KMS-11 (cell line): ENCODE results near the gene TSHZ1.

ENCODE experiments used
- H2AFZ ChIP-seq: fragments of 200-600 bp; sonication (generic); 2 replicates; pipeline ENCODE4 v1.6.1; 2016; ENCODE audit warnings: antibody characterized with exemption, mixed run types, low read depth
- H3K27ac ChIP-seq: fragments of 200-600 bp; sonication (generic); 2 replicates; pipeline ENCODE4 v1.6.1; 2016; ENCODE audit warnings: mild to moderate bottlenecking, mixed run types
- H3K27me3 ChIP-seq: fragments of 200-600 bp; sonication (generic); 2 replicates; pipeline ENCODE4 v1.6.1; 2017; ENCODE audit warnings: mild to moderate bottlenecking, low read depth, mixed run types, moderate library complexity; ENCODE audit not compliant: insufficient read depth
- H3K36me3 ChIP-seq: fragments of 200-600 bp; sonication (generic); 2 replicates; pipeline ENCODE4 v1.6.1; 2017; ENCODE audit warnings: mild to moderate bottlenecking, mixed run types; ENCODE audit not compliant: insufficient read depth
- H3K4me1 ChIP-seq: fragments of 200-600 bp; sonication (generic); 2 replicates; pipeline ENCODE4 v1.6.1; 2016; ENCODE audit warnings: mild to moderate bottlenecking, low read depth, mixed run types; ENCODE audit not compliant: poor library complexity, severe bottlenecking
- H3K4me2 ChIP-seq: fragments of 200-600 bp; sonication (generic); 2 replicates; pipeline ENCODE4 v1.7.0; 2016; ENCODE audit warnings: mild to moderate bottlenecking, mixed run types
- H3K4me3 ChIP-seq: fragments of 200-600 bp; sonication (generic); IDR thresholded peaks from 2 replicates; pipeline ENCODE4 v1.6.1; 2017; ENCODE audit warnings: low read depth, low read length, mixed read lengths; ENCODE audit not compliant: insufficient read depth
- H3K79me2 ChIP-seq: fragments of 200-600 bp; sonication (generic); 2 replicates; pipeline ENCODE4 v1.6.1; 2016; ENCODE audit warnings: low read depth, mixed run types; ENCODE audit not compliant: insufficient read depth
- H3K9ac ChIP-seq: fragments of 200-600 bp; sonication (generic); 2 replicates; pipeline ENCODE4 v1.6.1; 2016; ENCODE audit warnings: mild to moderate bottlenecking, mixed run types
- H4K20me1 ChIP-seq: fragments of 200-600 bp; sonication (generic); 2 replicates; pipeline ENCODE4 v1.6.1; 2016; ENCODE audit warnings: mild to moderate bottlenecking, mixed run types; ENCODE audit not compliant: insufficient read depth
- CTCF ChIP-seq: fragments of 200-600 bp; sonication (generic); conservative IDR thresholded peaks from 2 replicates; pipeline ENCODE4 v1.6.1; 2017; ENCODE audit warnings: low read depth, mild to moderate bottlenecking, antibody characterized with exemption, low read length, moderate library complexity, mixed read lengths

The TSHZ1 gene

GRCh38 chr18:75201282-75202270, 9.0 kb upstream of the TSHZ1 start:
- H3K27ac ChIP-seq: no peak overlapping the region
- H4K20me1 ChIP-seq: no peaks in the 10 kb centered on the region
- H3K79me2 ChIP-seq: peaks cover 47% of the 10 kb centered on the region
- peaks cover 12% of the 10 kb centered on the region; the same call in 1 of the 2 replicates for H3K36me3 ChIP-seq
- no peak for TF ChIP-seq CTCF
- no peak overlapping the region for H3K9ac ChIP-seq
- H3K4me2 ChIP-seq: no peak overlapping the region
- H2AFZ ChIP-seq: no peak overlapping the region
- no peak overlapping the region for H3K4me3 ChIP-seq
- no peaks in the 10 kb centered on the region for H3K27me3 ChIP-seq
- peaks cover 23% of the 10 kb centered on the region for H3K4me1 ChIP-seq

- no peaks in the 10 kb centered on the region for H3K27me3 ChIP-seq
- H3K4me3 ChIP-seq: no peak overlapping the region
- H2AFZ ChIP-seq: no peak overlapping the region
- TF ChIP-seq CTCF: no peak
- no peaks in the 10 kb centered on the region for H4K20me1 ChIP-seq
- H3K27ac ChIP-seq: no peak overlapping the region
- no peak overlapping the region for H3K4me2 ChIP-seq
- H3K79me2 ChIP-seq: peaks cover 59% of the 10 kb centered on the region
- peaks cover 12% of the 10 kb centered on the region; the same call in 1 of the 2 replicates for H3K36me3 ChIP-seq
- H3K4me1 ChIP-seq: peaks cover 30% of the 10 kb centered on the region
- no peak overlapping the region for H3K9ac ChIP-seq
Observed at GRCh38 chr18:75202696-75203365, 7.8 kb upstream of the TSHZ1 start.

DNA sequence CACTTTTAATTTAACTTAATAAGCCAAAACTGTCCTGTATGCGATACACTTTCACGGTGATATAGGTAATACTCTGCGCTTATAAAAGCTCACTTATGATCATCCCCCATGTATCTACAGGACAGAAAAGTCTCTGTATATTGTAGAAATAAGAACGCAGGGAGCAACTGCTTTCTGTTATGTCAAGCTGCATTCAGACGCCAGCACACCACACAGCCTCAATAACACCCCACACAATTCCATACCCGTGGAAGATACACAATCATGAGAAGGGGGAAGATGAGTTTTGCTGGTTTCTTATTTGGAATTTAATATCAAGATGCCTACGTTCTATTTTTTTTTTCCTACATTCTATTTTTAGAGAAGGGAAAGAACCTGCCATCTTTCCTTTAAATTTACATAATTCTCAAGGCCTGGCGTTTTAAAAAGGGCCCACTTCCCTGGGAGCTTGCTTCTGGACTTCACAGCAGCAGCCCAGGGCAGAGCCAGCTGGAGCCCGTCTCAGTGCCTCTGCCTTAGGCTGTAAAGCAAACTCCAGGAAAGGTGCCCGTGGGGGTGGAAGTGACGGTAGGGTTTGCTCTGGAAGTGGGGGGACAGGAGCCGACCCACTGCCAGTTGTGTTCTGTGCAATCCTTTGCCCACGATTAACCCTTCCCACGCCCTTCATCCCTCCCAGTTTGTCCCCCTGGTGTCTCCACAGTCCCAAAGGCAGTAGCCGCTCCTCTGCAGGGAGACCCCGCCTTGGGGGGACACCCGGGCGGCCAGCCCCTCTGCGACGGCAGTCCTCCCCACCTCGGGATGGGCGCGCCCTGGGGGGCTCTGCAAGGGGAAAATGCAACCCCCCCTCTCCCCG, 7.0 kb upstream of the TSHZ1 start:
- H3K27ac ChIP-seq: no peak overlapping the region
- H3K4me1 ChIP-seq: peaks cover 30% of the 10 kb centered on the region
- no peaks in the 10 kb centered on the region for H3K27me3 ChIP-seq
- peaks cover 12% of the 10 kb centered on the region; the same call in 1 of the 2 replicates for H3K36me3 ChIP-seq
- H3K9ac ChIP-seq: no peak overlapping the region
- H3K4me3 ChIP-seq: no peak overlapping the region
- H3K4me2 ChIP-seq: no peak overlapping the region
- no peak overlapping the region for H2AFZ ChIP-seq
- peaks cover 67% of the 10 kb centered on the region for H3K79me2 ChIP-seq
- H4K20me1 ChIP-seq: no peaks in the 10 kb centered on the region
- TF ChIP-seq CTCF: no peak

- no peak overlapping the region for H3K4me2 ChIP-seq
Observed at GRCh38 chr18:75204269-75204731, 6.3 kb upstream of the TSHZ1 start.

More at GRCh38 chr18:75204269-75204731, 6.3 kb upstream of the TSHZ1 start:
- H3K36me3 ChIP-seq: peaks cover 12% of the 10 kb centered on the region; the same call in 1 of the 2 replicates
- peaks cover 68% of the 10 kb centered on the region for H3K79me2 ChIP-seq
- H3K4me1 ChIP-seq: peaks cover 30% of the 10 kb centered on the region
- no peak for TF ChIP-seq CTCF
- no peak overlapping the region for H2AFZ ChIP-seq
- H3K9ac ChIP-seq: no peak overlapping the region
- H3K27ac ChIP-seq: no peak overlapping the region
- no peak overlapping the region for H3K4me3 ChIP-seq
- H4K20me1 ChIP-seq: no peaks in the 10 kb centered on the region
- H3K27me3 ChIP-seq: no peaks in the 10 kb centered on the region
